Spleen (tissue), 13 donors: ENCODE results near the gene TCF7L1. TPM values are rescaled to one million over a fixed set of nuclear protein-coding genes. Genes with fewer than 3 reads are reported as not detected.

ENCODE experiments used
- DNase-seq: peaks from one replicate; pipeline ENCODE4 v3.0.0-alpha.2; 2020
- H3K27ac ChIP-seq, 8 donors: fragments of 200-600 bp; sonication (generic) in 7 of 8; 1 replicate in 4 of 8; 2 replicates in 4 of 8; pipeline versions ENCODE4 v1.5.0 to v1.8.0; 2016 to 2021; ENCODE audit warnings: inconsistent platforms in 4 of 8, mild to moderate bottlenecking in 4 of 8, moderate library complexity in 1 of 8
- H3K27me3 ChIP-seq, 7 donors: fragments of 200-600 bp; sonication (generic) in 6 of 7; replicated peaks in 1 of 7; 1 replicate in 4 of 7; 2 replicates in 3 of 7; pipeline versions ENCODE4 v1.5.0 to v1.8.0; 2016 to 2021; ENCODE audit warnings: inconsistent platforms in 3 of 7, mild to moderate bottlenecking in 1 of 7
- H3K36me3 ChIP-seq, 6 donors: fragments of 200-600 bp; sonication (generic) in 5 of 6; 1 replicate in 4 of 6; 2 replicates in 2 of 6; pipeline versions ENCODE4 v1.5.0 to v1.8.0; 2016 to 2021; ENCODE audit warnings: inconsistent platforms in 2 of 6
- H3K4me1 ChIP-seq, 6 donors: fragments of 200-600 bp; sonication (generic) in 5 of 6; 1 replicate in 3 of 6; 2 replicates in 3 of 6; pipeline versions ENCODE4 v1.5.0 to v1.8.0; 2016 to 2021; ENCODE audit warnings: inconsistent platforms in 3 of 6
- H3K4me3 ChIP-seq, 8 donors: fragments of 200-600 bp; sonication (generic) in 7 of 8; 1 replicate in 4 of 8; 2 replicates in 4 of 8; pipeline versions ENCODE4 v1.5.0 to v1.8.0; 2016 to 2021; ENCODE audit warnings: inconsistent platforms in 4 of 8, mild to moderate bottlenecking in 4 of 8, moderate library complexity in 2 of 8
- H3K9me3 ChIP-seq, 8 donors: fragments of 200-600 bp; sonication (generic) in 7 of 8; 1 replicate in 4 of 8; 2 replicates in 4 of 8; pipeline versions ENCODE4 v1.5.0 to v1.8.0; 2016 to 2021; ENCODE audit warnings: inconsistent platforms in 4 of 8
- POLR2A ChIP-seq, 3 donors: fragments of 450-650 bp; IDR thresholded peaks; one replicate each; pipeline ENCODE4 v1.5.1; 2017; ENCODE audit warnings: antibody characterized with exemption in 3 of 3, mild to moderate bottlenecking in 1 of 3
- POLR2AphosphoS5 ChIP-seq, 3 donors: sonication (generic); formaldehyde crosslinking; IDR thresholded peaks; one replicate each; pipeline ENCODE4 v1.5.1; 2017; ENCODE audit warnings: antibody characterized with exemption in 3 of 3
- WGBS, 5 donors: extraction: QIAGEN DNeasy Blood & Tissue Kit in 3 of 5; methylation state at CpG; one replicate each; pipeline versions ENCODE4 v1.1.5 to v1.1.7; 2013 to 2018; 5-methylcytosine and 5-hydroxymethylcytosine counted together
- intact Hi-C: fragments of 100-400 bp; cut with DNase I; formaldehyde crosslinking; loops from one replicate; pipeline ENCODE4 v1.15.0; 2023; ENCODE audit warnings: low total_unique reads
- long read RNA-seq, 2 donors: transcript quantifications; one replicate each; lab custom pipeline, GENCODE V29; 2026
- polyA plus RNA-seq, 3 donors: library from polyadenylated mRNA; stranded (reverse); fragments of 200-250 nt; gene quantifications; one replicate each; pipeline ENCODE4 v1.2.1, GENCODE V29; 2013
- total RNA-seq, 7 donors: library from RNA; depleted of rRNA in 3 of 7; stranded (reverse); fragments of >200 nt in 3 of 7; fragmentation: NEBNext Ultra II Directional in 4 of 7; extraction: Animal tissue kit (Norgen Biotek cat#: 25700) in 4 of 7; gene quantifications; one replicate each; pipeline versions ENCODE4 v1.1.0 to v1.2.1, GENCODE V29; 2016 to 2021
- TF ChIP-seq, protein P1 (sequence below), 11 experiments: fragments of 200-600 bp in 7 of 11; fragments of 450-650 bp in 4 of 11; sonication (generic) in 4 of 11; IDR thresholded peaks in 8 of 11; conservative IDR thresholded peaks in 3 of 11; 1 replicate in 7 of 11; 2 replicates in 4 of 11; pipeline versions ENCODE4 v1.4.0 to v1.8.0; 2016 to 2021; ENCODE audit warnings: antibody characterized with exemption in 11 of 11, inconsistent platforms in 4 of 11, mild to moderate bottlenecking in 1 of 11
- donor health status: healthy with polysubstance abuse.
- donor health status: DM: no; HTN: no; CAD: no; lungs with moderate emphysema.
- donor health status: DM: no; HTN: no; CAD: no.
- donor health status: Bipolar disorder and iron deficiency.
- donor health status: healthy.
- donor health status: DM: no; HTN: no; CAD: no.
- donor health status: DM: yes; HTN: yes; CAD: no.

The TCF7L1 gene, protein sequence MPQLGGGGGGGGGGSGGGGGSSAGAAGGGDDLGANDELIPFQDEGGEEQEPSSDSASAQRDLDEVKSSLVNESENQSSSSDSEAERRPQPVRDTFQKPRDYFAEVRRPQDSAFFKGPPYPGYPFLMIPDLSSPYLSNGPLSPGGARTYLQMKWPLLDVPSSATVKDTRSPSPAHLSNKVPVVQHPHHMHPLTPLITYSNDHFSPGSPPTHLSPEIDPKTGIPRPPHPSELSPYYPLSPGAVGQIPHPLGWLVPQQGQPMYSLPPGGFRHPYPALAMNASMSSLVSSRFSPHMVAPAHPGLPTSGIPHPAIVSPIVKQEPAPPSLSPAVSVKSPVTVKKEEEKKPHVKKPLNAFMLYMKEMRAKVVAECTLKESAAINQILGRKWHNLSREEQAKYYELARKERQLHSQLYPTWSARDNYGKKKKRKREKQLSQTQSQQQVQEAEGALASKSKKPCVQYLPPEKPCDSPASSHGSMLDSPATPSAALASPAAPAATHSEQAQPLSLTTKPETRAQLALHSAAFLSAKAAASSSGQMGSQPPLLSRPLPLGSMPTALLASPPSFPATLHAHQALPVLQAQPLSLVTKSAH
- total RNA-seq: 10 to 100 TPM in 3 of 7 donors, 1 to 10 TPM in 4; 3.3 to 15.8 (median 9.8) TPM
- 1 to 10 TPM; 2.0 to 5.2 (median 2.4) TPM for polyA plus RNA-seq
- long read RNA-seq, donor 1, partial matches to known transcripts: 20 of 24 reads
- long read RNA-seq, donor 1, other reads (novel, unspliced or antisense): 0 of 24 reads
- long read RNA-seq, donor 2, partial matches to known transcripts: 0 of 1 reads
- long read RNA-seq, donor 2, other reads (novel, unspliced or antisense): 0 of 1 reads

DNA sequence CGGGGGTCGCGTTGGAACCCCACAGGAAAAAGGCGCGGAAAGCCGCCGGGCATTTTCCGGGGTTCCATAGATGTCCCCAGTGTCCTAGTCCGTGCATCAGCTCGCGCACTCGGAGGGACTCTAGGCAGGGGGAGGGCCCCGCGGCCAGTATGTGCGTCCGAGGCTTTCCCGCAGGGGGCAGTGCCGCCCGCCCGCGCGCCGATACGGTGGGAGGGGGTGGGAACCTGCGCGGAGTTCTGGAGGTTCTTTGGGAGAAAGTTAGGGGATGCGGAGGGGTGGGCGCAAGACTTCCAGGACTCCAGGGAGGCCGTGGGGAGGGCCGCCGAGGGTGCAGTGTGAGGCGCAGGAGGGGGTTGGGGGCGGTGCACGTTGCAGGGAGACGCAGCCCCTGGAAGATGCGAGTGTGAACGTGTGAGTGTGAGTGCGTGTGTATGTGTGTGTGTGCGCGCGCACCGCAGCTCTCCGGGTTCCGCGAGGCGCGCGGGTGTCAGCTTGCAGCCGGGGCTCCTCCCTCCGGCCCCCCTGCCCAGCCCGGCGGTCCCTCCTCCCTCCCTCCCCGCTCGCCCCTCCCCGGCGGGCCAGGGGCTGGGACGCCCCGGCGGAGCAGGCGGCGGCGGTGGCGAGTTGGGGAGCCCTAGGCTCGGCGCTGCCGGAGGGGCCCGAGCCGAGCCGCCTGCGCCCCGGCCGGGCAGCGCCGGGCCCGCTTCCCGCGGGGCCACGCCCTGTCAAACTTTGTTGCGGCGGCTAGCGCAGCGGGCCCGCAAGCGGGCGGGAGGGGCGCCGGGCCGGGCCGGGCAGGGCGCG lies at the start of gene TCF7L1:
TCF7L1 (plus strand) TSS at position 559 of the 804 bp plus-strand sequence. CDS start 293 bp downstream, outside the sequence.
- intact Hi-C loops: loop anchor here (5.0 kb wide), 2 partner anchors 66 to 154 kb away; no protein-coding TSS in a partner anchor
- peaks cover 8 to 60% (median 40%) of the 10 kb centered on the region in 6 donors for H3K4me1 ChIP-seq
- peak; percentile 82 for DNase-seq
- no peaks in the 10 kb centered on the region for H3K36me3 ChIP-seq
- no peak for TF ChIP-seq POLR2A (IDR thresholded peaks at IDR 0.05)
- TF ChIP-seq, protein P1, sequence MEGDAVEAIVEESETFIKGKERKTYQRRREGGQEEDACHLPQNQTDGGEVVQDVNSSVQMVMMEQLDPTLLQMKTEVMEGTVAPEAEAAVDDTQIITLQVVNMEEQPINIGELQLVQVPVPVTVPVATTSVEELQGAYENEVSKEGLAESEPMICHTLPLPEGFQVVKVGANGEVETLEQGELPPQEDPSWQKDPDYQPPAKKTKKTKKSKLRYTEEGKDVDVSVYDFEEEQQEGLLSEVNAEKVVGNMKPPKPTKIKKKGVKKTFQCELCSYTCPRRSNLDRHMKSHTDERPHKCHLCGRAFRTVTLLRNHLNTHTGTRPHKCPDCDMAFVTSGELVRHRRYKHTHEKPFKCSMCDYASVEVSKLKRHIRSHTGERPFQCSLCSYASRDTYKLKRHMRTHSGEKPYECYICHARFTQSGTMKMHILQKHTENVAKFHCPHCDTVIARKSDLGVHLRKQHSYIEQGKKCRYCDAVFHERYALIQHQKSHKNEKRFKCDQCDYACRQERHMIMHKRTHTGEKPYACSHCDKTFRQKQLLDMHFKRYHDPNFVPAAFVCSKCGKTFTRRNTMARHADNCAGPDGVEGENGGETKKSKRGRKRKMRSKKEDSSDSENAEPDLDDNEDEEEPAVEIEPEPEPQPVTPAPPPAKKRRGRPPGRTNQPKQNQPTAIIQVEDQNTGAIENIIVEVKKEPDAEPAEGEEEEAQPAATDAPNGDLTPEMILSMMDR (IDR thresholded peaks at IDR 0.05 in 8 of 11, conservative IDR thresholded peaks at IDR 0.05 in 3 of 11): peak; percentile 11 to 81 (median 64)
- peak in 2 of 3 donors; percentile 51 to 72 for TF ChIP-seq POLR2AphosphoS5 (IDR thresholded peaks at IDR 0.05)
- WGBS, 5 donors: 0 to 1% (median 1%) methylated on average over 28 to 91 of the region's 91 CpGs
- H3K27ac ChIP-seq: peak within 1 kb of the TSS in 6 of 8 donors; percentile 33 to 71 (median 57)
- H3K4me3 ChIP-seq: peak within 1 kb of the TSS; percentile 44 to 85 (median 57)
- H3K9me3 ChIP-seq: no peaks in the 10 kb centered on the region
- peaks cover 2 to 81% (median 36%) of the 10 kb centered on the region in 7 donors for H3K27me3 ChIP-seq

DNA sequence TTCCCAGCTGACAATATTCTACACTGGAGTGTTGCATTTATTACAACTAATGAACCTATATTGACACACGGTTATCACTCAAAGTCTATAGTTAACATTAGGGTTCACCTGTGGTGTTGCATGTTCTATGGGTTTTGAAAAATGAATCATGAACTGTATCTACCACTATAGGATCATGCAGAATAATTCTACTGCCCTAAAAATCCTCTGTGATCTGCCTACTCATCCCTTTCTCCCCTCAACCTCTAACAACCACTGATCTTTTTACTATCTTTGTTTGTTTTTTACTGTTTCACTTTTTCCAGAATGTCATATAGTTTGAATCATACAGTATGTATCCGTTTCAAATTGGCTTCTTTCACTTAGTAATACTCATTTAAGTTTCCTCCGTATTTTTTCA lies 47.6 kb upstream of the TCF7L1 start:
- no peak for TF ChIP-seq POLR2AphosphoS5 (IDR thresholded peaks at IDR 0.05)
- TF ChIP-seq, protein P1 (IDR thresholded peaks at IDR 0.05 in 8 of 11, conservative IDR thresholded peaks at IDR 0.05 in 3 of 11): no peak
- no peak for TF ChIP-seq POLR2A (IDR thresholded peaks at IDR 0.05)
- Histone ChIP-seq H3K27me3 (peaks cover 0 to 15% (median 0%) of the 10 kb centered on the region in 7 donors), H3K27ac (no peak overlapping the region), H3K4me1 (no peaks in the 10 kb centered on the region), H3K36me3 (no peaks in the 10 kb centered on the region), H3K4me3 (no peak overlapping the region), H3K9me3 (peaks cover 0 to 22% (median 16%) of the 10 kb centered on the region in 8 donors)
- intact Hi-C loops: no loop called here
- DNase-seq: no peak
- WGBS, 5 donors: 68 to 84% (median 75%) methylated on average over 3 of the region's 3 CpGs

DNA sequence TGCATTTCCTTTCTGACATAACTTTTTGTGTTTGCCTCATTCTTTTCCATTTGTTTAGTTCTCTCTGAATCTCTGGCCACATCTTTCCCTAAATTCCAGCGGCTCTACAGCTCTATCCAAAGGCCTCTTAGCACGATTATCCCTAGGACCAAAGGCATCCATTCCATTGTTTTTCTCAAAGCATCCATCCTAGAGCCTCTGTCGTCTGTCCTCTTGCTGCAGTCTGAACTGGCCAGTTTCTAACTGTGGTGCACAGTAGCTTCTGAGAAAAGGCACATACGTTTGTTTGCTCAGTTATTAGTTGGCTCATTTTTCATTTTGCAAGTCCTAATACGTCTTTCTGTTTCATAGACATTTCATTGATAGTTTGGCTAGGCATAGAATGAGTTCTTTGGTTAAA lies 45.7 kb upstream of the TCF7L1 start:
- Histone ChIP-seq H3K9me3 (peaks cover 0 to 10% (median 3%) of the 10 kb centered on the region in 8 donors), H3K4me3 (no peak overlapping the region), H3K36me3 (no peaks in the 10 kb centered on the region), H3K4me1 (no peaks in the 10 kb centered on the region), H3K27ac (no peak overlapping the region), H3K27me3 (peaks cover 0 to 15% (median 0%) of the 10 kb centered on the region in 7 donors)
- DNase-seq: no peak
- WGBS, 5 donors: 73 to 88% (median 83%) methylated on average over 5 of the region's 5 CpGs
- TF ChIP-seq, protein P1 (IDR thresholded peaks at IDR 0.05 in 8 of 11, conservative IDR thresholded peaks at IDR 0.05 in 3 of 11): no peak
- no peak for TF ChIP-seq POLR2AphosphoS5 (IDR thresholded peaks at IDR 0.05)
- no peak for TF ChIP-seq POLR2A (IDR thresholded peaks at IDR 0.05)
- intact Hi-C loops: no loop called here
